Body of pancreas (tissue), 4 donors: ENCODE results near the gene ENOX2.
"Not testable (repeated sequence)": the region's sequence is repeated elsewhere in the genome, so short reads cannot be mapped to it uniquely, and the experiment has no call there.

ENCODE experiments used
- CTCF ChIP-seq, 7 experiments: fragments of 450-650 bp in 4 of 7; fragments of 200-600 bp in 3 of 7; sonication (generic) in 3 of 7; IDR thresholded peaks; one replicate each; pipeline ENCODE4 v1.5.1; 2016 to 2019; ENCODE audit warnings: antibody characterized with exemption in 7 of 7
- POLR2A ChIP-seq, 3 donors: fragments of 450-650 bp; IDR thresholded peaks; one replicate each; pipeline ENCODE4 v1.6.1; 2016; ENCODE audit warnings: antibody characterized with exemption in 3 of 3, mild to moderate bottlenecking in 2 of 3

DNA sequence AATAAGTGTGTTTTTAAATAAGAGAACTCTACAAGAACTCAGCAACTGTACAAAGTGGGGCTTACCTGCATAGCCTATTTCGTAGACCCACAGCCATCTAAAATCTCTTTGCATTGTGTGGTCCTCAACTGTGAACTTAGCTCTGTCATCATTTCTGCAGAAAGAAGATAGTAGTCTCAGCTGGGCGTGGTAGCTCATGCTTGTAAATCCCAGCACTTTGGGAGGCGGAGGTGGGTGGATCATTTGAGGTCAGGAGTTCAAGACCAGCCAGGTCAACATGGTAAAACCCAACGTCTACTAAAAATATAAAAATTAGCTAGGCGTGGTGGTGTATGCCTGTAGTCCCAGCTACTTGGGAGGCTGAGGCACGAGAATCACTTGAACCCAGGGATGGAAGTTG, 193.8 kb downstream of the ENOX2 start:
- not testable (repeated sequence) for TF ChIP-seq POLR2A, CTCF (IDR thresholded peaks at IDR 0.05)
